OCI-LY3 (cell line): Measurements from ENCODE around the gene FPR1.

Experiments used
- H2AFZ ChIP-seq: fragments of 200-600, 300-600 bp; shearing (Covaris generic); 2 replicates; pipeline ENCODE4 v1.6.0; 2014; ENCODE audit warnings: antibody characterized with exemption, low read depth, low read length
- H3K27ac ChIP-seq: fragments of 200-600, 300-600 bp; sonication (generic); 2 replicates; pipeline ENCODE4 v1.5.1; 2014; ENCODE audit warnings: mild to moderate bottlenecking, low read length, moderate library complexity, mixed read lengths
- H3K27me3 ChIP-seq: fragments of 200-600, 300-600 bp; sonication (generic); 2 replicates; pipeline ENCODE4 v1.6.1; 2014; ENCODE audit warnings: low read depth, low read length, mixed read lengths
- H3K36me3 ChIP-seq: fragments of 200-600, 300-600 bp; sonication (generic); replicated peaks from 2 replicates; pipeline ENCODE3; 2014; ENCODE audit warnings: low read depth, low read length, mixed read lengths
- H3K4me1 ChIP-seq: fragments of 300-600, 200-600 bp; sonication (generic); 2 replicates; pipeline ENCODE4 v1.6.1; 2014; ENCODE audit warnings: low read length, mixed read lengths
- H3K4me2 ChIP-seq: fragments of 200-600, 300-600 bp; sonication (generic); 2 replicates; pipeline ENCODE4 v1.6.1; 2014; ENCODE audit warnings: low read length, mixed read lengths
- H3K4me3 ChIP-seq: fragments of 300-600, 200-600 bp; sonication (generic); 2 replicates; pipeline ENCODE4 v1.5.1; 2014; ENCODE audit warnings: antibody characterized with exemption, mild to moderate bottlenecking, low read length, moderate library complexity
- H3K79me2 ChIP-seq: fragments of 300-600, 200-600 bp; shearing (Covaris generic); 2 replicates; pipeline ENCODE4 v1.6.1; 2014; ENCODE audit warnings: mild to moderate bottlenecking, low read length, mixed read lengths
- H3K9ac ChIP-seq: fragments of 300-600, 200-600 bp; shearing (Covaris generic); 2 replicates; pipeline ENCODE4 v1.6.0; 2014; ENCODE audit warnings: mild to moderate bottlenecking, low read length, moderate library complexity
- H3K9me3 ChIP-seq: fragments of 200-600, 300-600 bp; shearing (Covaris generic); 2 replicates; pipeline ENCODE4 v1.6.1; 2014; ENCODE audit warnings: low read length, mixed read lengths; ENCODE audit not compliant: insufficient read depth
- H4K20me1 ChIP-seq: fragments of 200-600, 300-600 bp; sonication (generic); 2 replicates; pipeline ENCODE4 v1.6.1; 2016; ENCODE audit warnings: low read length, mixed read lengths; ENCODE audit not compliant: insufficient read depth
- CTCF ChIP-seq: fragments of 200-600, 300-600 bp; sonication (generic); IDR thresholded peaks from 2 replicates; pipeline ENCODE4 v1.5.1; 2014; ENCODE audit warnings: antibody characterized with exemption, low read length, low read depth
- EZH2phosphoT487 ChIP-seq: fragments of 200-600 bp; shearing (Covaris generic); IDR thresholded peaks from 2 replicates; pipeline ENCODE4 v1.6.1; 2018; ENCODE audit warnings: antibody characterized with exemption, mixed run types, low read depth

The FPR1 gene

GRCh38 chr19:51698296-51698695 lies 53.4 kb downstream of the FPR1 start:
- Histone ChIP-seq H3K79me2 (no peaks in the 10 kb centered on the region), H4K20me1 (no peaks in the 10 kb centered on the region), H3K9me3 (no peaks in the 10 kb centered on the region), H3K4me2 (no peak overlapping the region), H3K4me3 (no peak overlapping the region), H3K27me3 (peaks cover 8% of the 10 kb centered on the region; the same call in 1 of the 2 replicates), H3K4me1 (no peaks in the 10 kb centered on the region), H3K9ac (no peak overlapping the region), H3K27ac (no peak overlapping the region), H3K36me3 (no peaks in the 10 kb centered on the region), H2AFZ (no peak overlapping the region)
- TF ChIP-seq EZH2phosphoT487 (no peak), CTCF (no peak)

GRCh38 chr19:51697169-51697776 lies 54.4 kb downstream of the FPR1 start:
- no peaks in the 10 kb centered on the region for H3K4me1 ChIP-seq
- H3K27ac ChIP-seq = no peak overlapping the region
- no peak for TF ChIP-seq EZH2phosphoT487
- no peak for TF ChIP-seq CTCF
- H3K4me3 ChIP-seq = no peak overlapping the region
- no peak overlapping the region for H3K4me2 ChIP-seq
- H3K27me3 ChIP-seq = peaks cover 8% of the 10 kb centered on the region; the same call in 1 of the 2 replicates
- no peaks in the 10 kb centered on the region for H3K79me2 ChIP-seq
- no peak overlapping the region for H2AFZ ChIP-seq
- H3K36me3 ChIP-seq = no peaks in the 10 kb centered on the region
- no peak overlapping the region for H3K9ac ChIP-seq
- H3K9me3 ChIP-seq = no peaks in the 10 kb centered on the region
- no peaks in the 10 kb centered on the region for H4K20me1 ChIP-seq

DNA sequence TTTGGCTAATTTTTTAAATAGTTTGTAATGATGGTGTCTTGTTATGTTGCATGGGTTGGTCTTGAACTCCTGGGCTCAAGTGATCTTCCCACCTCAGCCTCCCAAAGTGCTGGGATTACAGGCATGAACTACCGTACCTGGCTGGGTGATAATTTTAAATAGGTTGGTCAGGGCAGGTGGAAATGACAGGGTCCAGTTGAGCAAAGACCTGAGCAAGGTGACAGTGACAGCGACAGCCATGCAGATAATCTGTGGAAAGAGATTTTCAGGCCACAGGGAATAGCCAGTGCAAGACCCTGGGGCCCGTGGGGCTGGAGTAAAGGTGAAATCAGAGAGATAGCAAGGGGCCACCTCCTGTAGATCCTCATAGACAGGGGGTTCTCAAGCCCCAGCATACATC lies 55.1 kb downstream of the FPR1 start:
- Histone ChIP-seq H3K27me3 (peaks cover 8% of the 10 kb centered on the region; the same call in 1 of the 2 replicates), H3K4me3 (no peak overlapping the region), H3K9me3 (no peaks in the 10 kb centered on the region), H2AFZ (no peak overlapping the region), H4K20me1 (no peaks in the 10 kb centered on the region), H3K4me1 (no peaks in the 10 kb centered on the region), H3K36me3 (no peaks in the 10 kb centered on the region), H3K27ac (no peak overlapping the region), H3K79me2 (no peaks in the 10 kb centered on the region), H3K4me2 (no peak overlapping the region), H3K9ac (no peak overlapping the region)
- TF ChIP-seq EZH2phosphoT487 (no peak), CTCF (no peak)
